ENCODE measurements around the gene KCNJ11.

Gene KCNJ11

DNA sequence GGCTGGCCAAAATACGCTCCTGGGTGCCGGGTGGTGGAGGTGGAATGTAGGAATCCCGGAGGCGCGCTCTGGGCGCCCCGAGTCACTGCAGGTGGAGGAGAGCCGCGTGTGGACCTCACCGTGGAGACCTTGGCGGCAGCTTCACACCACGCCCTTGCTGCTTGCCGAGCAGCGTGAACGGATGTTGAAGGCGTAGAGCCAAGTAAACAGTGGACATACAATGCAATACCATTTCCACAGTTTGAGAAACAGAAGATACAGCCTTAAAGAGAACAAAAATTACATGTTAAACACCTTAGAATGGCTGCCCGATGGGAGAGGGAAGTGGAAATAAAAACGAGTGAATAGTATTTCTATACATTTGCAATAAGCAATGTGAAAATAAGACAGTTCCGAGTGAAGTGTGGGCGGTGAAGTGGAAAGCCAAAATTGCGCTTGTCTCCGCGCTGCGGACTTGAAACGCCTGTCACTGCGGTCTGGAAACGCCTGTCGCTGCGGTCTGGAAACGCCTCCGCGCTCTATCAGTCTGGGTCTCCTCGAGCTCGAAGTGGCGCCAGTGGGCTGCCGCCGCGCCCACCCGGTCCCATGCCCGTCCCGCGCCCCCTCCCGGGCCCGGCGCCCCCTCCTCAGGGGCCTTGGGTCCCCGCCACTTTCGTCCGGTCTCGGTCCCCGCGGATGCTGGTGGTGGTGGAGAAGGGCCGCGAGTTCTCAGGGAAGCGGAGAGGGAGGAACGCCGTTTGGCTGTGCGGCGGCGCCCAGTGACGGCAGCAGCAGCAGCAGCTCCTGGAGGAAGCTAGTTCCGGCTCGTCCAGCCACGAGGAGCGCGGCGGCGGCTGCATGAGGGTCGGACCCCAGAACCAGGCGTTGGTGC is 35.3 kb downstream of the KCNJ11 start:
- H3K9me3 ChIP-seq (ENCODE audit: control extremely low read depth in 1 of 5, control insufficient read depth in 4 of 5, insufficient read depth in 2 of 5, low read depth in 1 of 5, low read length in 4 of 5), result peaks cover 0 to 8% (median 0%) of the 10 kb centered on the region in 5 experiments
- peak; percentile 62 to 87 (median 75) for DNase-seq
- 0% methylated on average over 44 of the region's 69 CpGs for whole genome bisulfite sequencing (ENCODE audit: insufficient coverage)
- ChIA-PET CTCF (interaction anchor here (1.0 to 2.4 kb wide), 9 partner anchors 8 to 171 kb away, joined by 3 to 9 read pairs (median 5); no protein-coding TSS in a partner anchor), POLR2A (interaction anchor here (0.6 kb wide), 1 partner anchor 62 kb away, joined by 4 read pairs; no protein-coding TSS in a partner anchor)
- peaks cover 0 to 23% (median 4%) of the 10 kb centered on the region in 5 experiments for H3K27me3 ChIP-seq (replicated peaks in 2 of 5; ENCODE audit: control insufficient read depth in 4 of 5, insufficient read depth in 5 of 5, low read length in 4 of 5)
- peaks cover 0 to 9% (median 7%) of the 10 kb centered on the region in 4 experiments for H3K36me3 ChIP-seq (ENCODE audit: control insufficient read depth in 4 of 4, insufficient read depth in 4 of 4, low read length in 3 of 4)
- peak overlapping the region in 1 of 2 experiments; percentile 4 for H3K27ac ChIP-seq (ENCODE audit: insufficient read depth in 1 of 2, low read depth in 1 of 2, low read length in 2 of 2, poor library complexity in 1 of 2, severe bottlenecking in 2 of 2)
- H3K4me1 ChIP-seq (ENCODE audit: control extremely low read depth in 1 of 4, control insufficient read depth in 4 of 4, insufficient read depth in 4 of 4, low read length in 3 of 4), result peaks cover 10 to 37% (median 27%) of the 10 kb centered on the region in 4 experiments
- H3K4me3 ChIP-seq (ENCODE audit: control insufficient read depth in 1 of 7, extremely low read depth in 1 of 7, insufficient read depth in 4 of 7, low read depth in 2 of 7, low read length in 6 of 7), result peak overlapping the region; percentile 29 to 83 (median 67)

DNA sequence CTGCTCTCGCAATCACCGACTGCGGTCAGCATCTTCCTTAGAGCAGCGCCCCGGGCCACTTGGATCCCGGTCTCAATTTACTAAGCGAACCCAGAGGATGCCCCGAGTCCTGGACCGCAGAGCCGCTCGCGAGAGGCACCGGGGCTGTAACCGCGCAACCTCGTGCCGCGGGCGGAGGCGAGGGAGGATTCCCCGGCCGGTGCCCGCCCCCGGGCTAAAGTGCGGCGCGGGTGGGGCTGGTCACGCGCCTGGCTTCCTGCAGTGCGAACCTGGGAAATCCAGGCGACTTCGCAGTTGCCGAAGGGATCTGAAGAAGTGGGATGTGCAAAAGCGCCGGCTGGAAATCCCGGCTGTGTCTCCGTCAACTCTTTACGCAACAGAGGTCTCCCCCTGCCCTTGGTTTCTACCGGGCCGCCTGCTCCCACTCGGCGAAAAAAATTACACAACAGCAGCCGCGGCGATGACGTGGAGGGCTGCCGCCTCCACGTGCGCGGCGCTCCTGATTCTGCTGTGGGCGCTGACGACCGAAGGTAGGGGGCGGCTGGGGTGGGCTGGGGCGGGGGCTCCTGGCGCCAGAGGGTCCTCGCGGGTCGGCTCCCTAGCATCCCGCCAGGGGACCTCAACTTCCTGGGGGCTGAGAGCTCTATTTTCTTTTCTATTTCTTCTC is 36.8 kb downstream of the KCNJ11 start, which contains the start of gene NCR3LG1:
NCR3LG1 (plus strand) TSS at position 291 of the 667 bp plus-strand sequence; CDS start at position 461, 170 bp downstream.
- POLR2A ChIA-PET, result no interaction called here
- 0% methylated on average over 40 of the region's 61 CpGs for WGBS (ENCODE audit: insufficient coverage)
- Histone ChIP-seq H3K9me3 (ENCODE audit: control extremely low read depth in 1 of 5, control insufficient read depth in 4 of 5, insufficient read depth in 2 of 5, low read depth in 1 of 5, low read length in 4 of 5) (peaks cover 0 to 4% (median 0%) of the 10 kb centered on the region in 5 experiments), H3K27me3 (replicated peaks in 2 of 5; ENCODE audit: control insufficient read depth in 4 of 5, insufficient read depth in 5 of 5, low read length in 4 of 5) (peaks cover 0 to 23% (median 4%) of the 10 kb centered on the region in 5 experiments), H3K4me3 (ENCODE audit: control insufficient read depth in 1 of 7, extremely low read depth in 1 of 7, insufficient read depth in 4 of 7, low read depth in 2 of 7, low read length in 6 of 7) (peak within 1 kb of the TSS in 6 of 7 experiments; percentile 58 to 83 (median 70)), H3K27ac (ENCODE audit: insufficient read depth in 1 of 2, low read depth in 1 of 2, low read length in 2 of 2, poor library complexity in 1 of 2, severe bottlenecking in 2 of 2) (no peak within 1 kb of the TSS), H3K36me3 (ENCODE audit: control insufficient read depth in 4 of 4, insufficient read depth in 4 of 4, low read length in 3 of 4) (peaks cover 2 to 13% (median 7%) of the 10 kb centered on the region in 4 experiments), H3K4me1 (ENCODE audit: control extremely low read depth in 1 of 4, control insufficient read depth in 4 of 4, insufficient read depth in 4 of 4, low read length in 3 of 4) (peaks cover 10 to 37% (median 27%) of the 10 kb centered on the region in 4 experiments)
- DNase-seq, result peak; percentile 77 to 88 (median 86)
- CTCF ChIA-PET, result no interaction called here

DNA sequence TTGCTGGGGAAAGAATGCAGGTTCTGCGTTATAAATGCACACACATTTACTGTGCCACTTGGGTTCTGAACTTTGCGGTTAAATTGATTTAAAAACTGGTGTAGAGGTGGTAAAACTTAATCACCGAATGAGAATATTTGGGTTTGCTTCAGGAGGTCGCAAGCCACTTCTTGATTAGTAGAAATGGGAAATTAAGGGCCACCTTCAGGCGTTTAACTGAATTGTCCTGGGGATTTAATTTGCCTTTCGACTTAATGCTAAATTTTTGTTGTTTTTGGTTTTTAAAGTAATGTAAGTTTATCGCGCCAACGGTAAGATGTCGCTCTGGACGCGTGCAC is 37.3 kb downstream of the KCNJ11 start:
- DNase-seq, result no peak
- CTCF ChIA-PET, result interaction anchor here (1.1 kb wide), 1 partner anchor 121 kb away, joined by 4 read pairs; no protein-coding TSS in a partner anchor
- POLR2A ChIA-PET, result no interaction called here
- Histone ChIP-seq H3K9me3 (ENCODE audit: control extremely low read depth in 1 of 5, control insufficient read depth in 4 of 5, insufficient read depth in 2 of 5, low read depth in 1 of 5, low read length in 4 of 5) (peaks cover 0 to 4% (median 0%) of the 10 kb centered on the region in 5 experiments), H3K4me1 (ENCODE audit: control extremely low read depth in 1 of 4, control insufficient read depth in 4 of 4, insufficient read depth in 4 of 4, low read length in 3 of 4) (peaks cover 10 to 37% (median 27%) of the 10 kb centered on the region in 4 experiments), H3K27ac (ENCODE audit: insufficient read depth in 1 of 2, low read depth in 1 of 2, low read length in 2 of 2, poor library complexity in 1 of 2, severe bottlenecking in 2 of 2) (no peak overlapping the region), H3K36me3 (ENCODE audit: control insufficient read depth in 4 of 4, insufficient read depth in 4 of 4, low read length in 3 of 4) (peaks cover 5 to 17% (median 6%) of the 10 kb centered on the region in 4 experiments), H3K27me3 (replicated peaks in 2 of 5; ENCODE audit: control insufficient read depth in 4 of 5, insufficient read depth in 5 of 5, low read length in 4 of 5) (peaks cover 0 to 23% (median 4%) of the 10 kb centered on the region in 5 experiments), H3K4me3 (ENCODE audit: control insufficient read depth in 1 of 7, extremely low read depth in 1 of 7, insufficient read depth in 4 of 7, low read depth in 2 of 7, low read length in 6 of 7) (peak overlapping the region in 6 of 7 experiments; percentile 38 to 83 (median 70))
- WGBS (ENCODE audit: insufficient coverage), result 10% methylated on average over 11 of the region's 12 CpGs

DNA sequence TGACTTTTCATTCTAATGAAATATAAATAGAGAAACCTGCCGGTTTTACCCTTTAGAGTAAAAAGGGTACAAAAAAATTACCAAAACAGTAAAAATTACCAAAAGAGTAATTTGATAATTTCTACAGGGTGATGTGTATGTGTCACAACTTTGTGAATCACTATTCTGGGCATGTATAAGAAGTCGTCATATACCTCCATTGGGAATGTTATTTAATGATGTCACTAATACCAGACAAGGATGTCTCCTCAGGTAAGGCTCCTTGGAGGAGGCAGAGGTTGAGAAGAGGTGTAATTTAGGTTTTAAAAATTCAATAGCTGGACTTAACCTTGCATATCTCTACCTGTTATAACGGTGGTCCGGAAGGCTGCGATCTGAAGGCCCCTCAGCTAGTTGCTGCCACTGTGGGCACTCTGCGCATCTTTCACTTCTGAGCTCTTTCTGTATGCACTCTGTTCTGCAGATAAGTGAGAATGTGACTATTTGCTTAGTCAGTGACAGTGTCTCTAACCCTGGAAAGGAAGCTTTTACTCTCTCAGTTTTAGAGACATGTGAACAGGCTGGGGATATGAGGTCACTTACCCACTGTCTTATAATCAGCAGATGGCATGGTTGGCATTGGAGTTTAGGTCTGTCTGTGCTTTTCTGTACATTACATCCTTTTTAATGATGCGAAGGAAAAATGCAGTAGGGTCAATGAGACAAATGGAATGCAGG is 37.8 kb downstream of the KCNJ11 start:
- WGBS (ENCODE audit: insufficient coverage), result 98% methylated on average over 5 of the region's 7 CpGs
- no peak overlapping the region for H3K27ac ChIP-seq (ENCODE audit: insufficient read depth in 1 of 2, low read depth in 1 of 2, low read length in 2 of 2, poor library complexity in 1 of 2, severe bottlenecking in 2 of 2)
- ChIA-PET CTCF (interaction anchor here (1.1 kb wide), 1 partner anchor 121 kb away, joined by 4 read pairs; no protein-coding TSS in a partner anchor), POLR2A (no interaction called here)
- peak overlapping the region in 2 of 7 experiments; percentile 69 to 83 for H3K4me3 ChIP-seq (ENCODE audit: control insufficient read depth in 1 of 7, extremely low read depth in 1 of 7, insufficient read depth in 4 of 7, low read depth in 2 of 7, low read length in 6 of 7)
- peaks cover 0 to 2% (median 0%) of the 10 kb centered on the region in 5 experiments for H3K9me3 ChIP-seq (ENCODE audit: control extremely low read depth in 1 of 5, control insufficient read depth in 4 of 5, insufficient read depth in 2 of 5, low read depth in 1 of 5, low read length in 4 of 5)
- peak in 2 of 3 donors; percentile 24 to 39 for DNase-seq
- peaks cover 0 to 23% (median 4%) of the 10 kb centered on the region in 5 experiments for H3K27me3 ChIP-seq (replicated peaks in 2 of 5; ENCODE audit: control insufficient read depth in 4 of 5, insufficient read depth in 5 of 5, low read length in 4 of 5)
- H3K4me1 ChIP-seq (ENCODE audit: control extremely low read depth in 1 of 4, control insufficient read depth in 4 of 4, insufficient read depth in 4 of 4, low read length in 3 of 4), result peaks cover 10 to 37% (median 27%) of the 10 kb centered on the region in 4 experiments
- H3K36me3 ChIP-seq (ENCODE audit: control insufficient read depth in 4 of 4, insufficient read depth in 4 of 4, low read length in 3 of 4), result peaks cover 5 to 19% (median 7%) of the 10 kb centered on the region in 4 experiments

DNA sequence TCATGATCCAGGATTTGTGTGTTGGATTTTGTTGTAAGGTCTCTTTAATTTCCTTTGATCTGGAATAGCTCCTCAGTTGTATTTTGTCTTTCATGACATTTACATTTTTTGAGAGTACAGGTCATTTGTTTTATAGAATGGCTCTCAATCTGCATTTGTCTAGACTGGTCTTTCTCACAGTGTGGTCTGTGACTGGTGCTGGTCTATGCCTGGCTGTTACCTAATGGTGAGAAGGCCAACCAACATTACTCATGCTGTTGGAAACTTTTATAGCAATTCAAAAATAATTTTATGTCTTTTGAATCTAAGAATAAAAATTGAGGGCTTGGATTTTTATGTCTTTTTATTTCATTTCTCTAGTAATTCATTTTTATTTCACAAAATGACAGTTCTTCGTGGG is 40.8 kb downstream of the KCNJ11 start:
- no peaks in the 10 kb centered on the region for H3K9me3 ChIP-seq (ENCODE audit: control extremely low read depth in 1 of 5, control insufficient read depth in 4 of 5, insufficient read depth in 2 of 5, low read depth in 1 of 5, low read length in 4 of 5)
- peaks cover 0 to 9% (median under 1%) of the 10 kb centered on the region in 5 experiments for H3K27me3 ChIP-seq (replicated peaks in 2 of 5; ENCODE audit: control insufficient read depth in 4 of 5, insufficient read depth in 5 of 5, low read length in 4 of 5)
- DNase-seq, result no peak
- no peak overlapping the region for H3K27ac ChIP-seq (ENCODE audit: insufficient read depth in 1 of 2, low read depth in 1 of 2, low read length in 2 of 2, poor library complexity in 1 of 2, severe bottlenecking in 2 of 2)
- POLR2A ChIA-PET, result no interaction called here
- no peak overlapping the region for H3K4me3 ChIP-seq (ENCODE audit: control insufficient read depth in 1 of 7, extremely low read depth in 1 of 7, insufficient read depth in 4 of 7, low read depth in 2 of 7, low read length in 6 of 7)
- CTCF ChIA-PET, result interaction anchor here (1.9 kb wide), 1 partner anchor 29 kb away, joined by 4 read pairs; no protein-coding TSS in a partner anchor
- WGBS (ENCODE audit: insufficient coverage), result no CpG with 5 or more reads among the region's 1 CpG
- peaks cover 7 to 40% (median 15%) of the 10 kb centered on the region in 4 experiments for H3K36me3 ChIP-seq (ENCODE audit: control insufficient read depth in 4 of 4, insufficient read depth in 4 of 4, low read length in 3 of 4)
- peaks cover 2 to 14% (median 11%) of the 10 kb centered on the region in 4 experiments for H3K4me1 ChIP-seq (ENCODE audit: control extremely low read depth in 1 of 4, control insufficient read depth in 4 of 4, insufficient read depth in 4 of 4, low read length in 3 of 4)

DNA sequence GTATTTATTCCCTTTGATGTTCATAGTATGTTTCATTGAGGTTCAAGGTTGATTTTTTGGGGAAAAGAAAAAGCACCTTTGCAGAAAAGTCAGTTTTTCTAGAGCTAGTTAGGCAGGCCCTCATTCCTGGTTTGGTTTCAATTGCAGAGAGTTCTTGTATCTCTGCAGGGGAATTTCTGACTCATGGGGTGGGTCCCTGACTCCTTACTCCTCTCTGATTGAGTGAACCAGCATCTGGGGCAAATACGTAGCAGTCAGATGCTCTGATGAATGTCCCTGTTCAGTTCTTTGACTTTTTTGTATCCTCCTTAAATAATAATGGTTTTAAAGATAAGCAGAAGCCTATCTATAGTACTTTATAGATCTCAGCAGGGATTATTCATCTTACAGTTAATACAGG is 44.6 kb downstream of the KCNJ11 start:
- POLR2A ChIA-PET, result no interaction called here
- H3K27me3 ChIP-seq (replicated peaks in 2 of 5; ENCODE audit: control insufficient read depth in 4 of 5, insufficient read depth in 5 of 5, low read length in 4 of 5), result no peaks in the 10 kb centered on the region
- H3K4me1 ChIP-seq (ENCODE audit: control extremely low read depth in 1 of 4, control insufficient read depth in 4 of 4, insufficient read depth in 4 of 4, low read length in 3 of 4), result no peaks in the 10 kb centered on the region
- no CpG with 5 or more reads among the region's 1 CpG for WGBS (ENCODE audit: insufficient coverage)
- CTCF ChIA-PET, result interaction anchor here (1.4 to 2.0 kb wide), 3 partner anchors 14 to 184 kb away, joined by 4 to 5 read pairs (median 4); no protein-coding TSS in a partner anchor
- H3K9me3 ChIP-seq (ENCODE audit: control extremely low read depth in 1 of 5, control insufficient read depth in 4 of 5, insufficient read depth in 2 of 5, low read depth in 1 of 5, low read length in 4 of 5), result no peaks in the 10 kb centered on the region
- H3K4me3 ChIP-seq (ENCODE audit: control insufficient read depth in 1 of 7, extremely low read depth in 1 of 7, insufficient read depth in 4 of 7, low read depth in 2 of 7, low read length in 6 of 7), result no peak overlapping the region
- DNase-seq, result no peak
- no peak overlapping the region for H3K27ac ChIP-seq (ENCODE audit: insufficient read depth in 1 of 2, low read depth in 1 of 2, low read length in 2 of 2, poor library complexity in 1 of 2, severe bottlenecking in 2 of 2)
- H3K36me3 ChIP-seq (ENCODE audit: control insufficient read depth in 4 of 4, insufficient read depth in 4 of 4, low read length in 3 of 4), result peaks cover 7 to 33% (median 9%) of the 10 kb centered on the region in 4 experiments

Data from common myeloid progenitor, CD34-positive (primary cell).